Caco-2 (cell line): ENCODE data around the gene OR56A5. TPM values are rescaled to one million over a fixed set of nuclear protein-coding genes. Genes with fewer than 3 reads are reported as not detected.

Source experiments
- BruUV-seq: library from RNA; stranded (reverse); fragments of 400-500 nt; replicated peaks from 2 replicates; lab custom pipeline; 2021; lab: Mats Ljungman, UMichigan
- CTCF ChIA-PET: fragments of 300-600 bp; sonication (Branson Sonifier 250); formaldehyde crosslinking; loops from one replicate; lab custom pipeline; 2022; ENCODE audit warnings: antibody characterized with exemption; lab: Charles Lee
- POLR2A ChIA-PET: fragments of 300-600 bp; sonication (Branson Sonifier 250); formaldehyde crosslinking; loops from one replicate; lab custom pipeline; 2022; ENCODE audit warnings: antibody characterized with exemption; lab: Charles Lee
- DNase-seq, 2 experiments: peaks; one replicate each; pipeline versions ENCODE4 v3.0.0 to v3.0.0-alpha.2; 2020 to 2022
- H3K27me3 ChIP-seq: replicated peaks from 2 replicates; pipeline ENCODE4 v1.6.0; 2011; ENCODE audit warnings: low read length; ENCODE audit not compliant: control insufficient read depth, insufficient read depth
- H3K36me3 ChIP-seq: 2 replicates; pipeline ENCODE4 v1.5.1; 2011; ENCODE audit warnings: low read length; ENCODE audit not compliant: control insufficient read depth, insufficient read depth
- H3K4me1 ChIP-seq: fragments of 250-450 bp; sonication (Bioruptor Pico); 2 replicates; pipeline ENCODE4 v1.5.1; 2020; ENCODE audit warnings: mild to moderate bottlenecking
- H3K4me3 ChIP-seq: 2 replicates; pipeline ENCODE4 v1.5.1; 2011; ENCODE audit warnings: low read depth, mild to moderate bottlenecking, control low read depth, low read length
- H3K9me3 ChIP-seq: fragments of 250-450 bp; sonication (Bioruptor Pico); 2 replicates; pipeline ENCODE4 v1.5.1; 2020; ENCODE audit warnings: mild to moderate bottlenecking, moderate library complexity
- H3K27ac Mint-ChIP-seq: one replicate; pipeline ENCODE4 v1.8.0; 2022; ENCODE audit warnings: mixed read lengths; ENCODE audit not compliant: unreplicated experiment
- H3K27me3 Mint-ChIP-seq: one replicate; pipeline ENCODE4 v1.8.0; 2022; ENCODE audit warnings: mixed read lengths; ENCODE audit not compliant: insufficient read depth, unreplicated experiment
- H3K36me3 Mint-ChIP-seq: one replicate; pipeline ENCODE4 v1.8.0; 2022; ENCODE audit warnings: mild to moderate bottlenecking, mixed read lengths; ENCODE audit not compliant: insufficient read depth, unreplicated experiment
- H3K4me1 Mint-ChIP-seq: one replicate; pipeline ENCODE4 v1.8.0; 2022; ENCODE audit warnings: low read depth, mixed read lengths; ENCODE audit not compliant: unreplicated experiment
- H3K4me3 Mint-ChIP-seq: one replicate; pipeline ENCODE4 v1.8.0; 2022; ENCODE audit warnings: mild to moderate bottlenecking, moderate library complexity, mixed read lengths; ENCODE audit not compliant: unreplicated experiment
- H3K9me3 Mint-ChIP-seq: one replicate; pipeline ENCODE4 v1.8.0; 2022; ENCODE audit warnings: mixed read lengths; ENCODE audit not compliant: unreplicated experiment
- intact Hi-C: fragments of 100-400 bp; cut with micrococcal nuclease; formaldehyde crosslinking; loops from one replicate; pipeline ENCODE4 v1.10.0; 2022; ENCODE audit not compliant: unreplicated experiment
- total RNA-seq: library from RNA; stranded (reverse); gene quantifications from 2 replicates; pipeline ENCODE4 v1.2.3, GENCODE V29; 2022
- TF ChIP-seq, protein P1 (sequence below), 2 experiments: fragments of 200-600 bp in 1 of 2; IDR thresholded peaks; 1 replicate in 1 of 2; 2 replicates in 1 of 2; pipeline versions ENCODE4 v1.5.1 to v1.8.0; 2011 to 2022; ENCODE audit warnings: antibody characterized with exemption in 1 of 2, control low read depth in 1 of 2, inconsistent platforms in 1 of 2, low read depth in 1 of 2, low read length in 1 of 2, mild to moderate bottlenecking in 1 of 2, moderate library complexity in 1 of 2; ENCODE audit not compliant: insufficient read depth in 1 of 2, severe bottlenecking in 1 of 2, unreplicated experiment in 1 of 2

OR56A5 gene
- total RNA-seq, 1 experiment from 2014 or later = not detected

DNA sequence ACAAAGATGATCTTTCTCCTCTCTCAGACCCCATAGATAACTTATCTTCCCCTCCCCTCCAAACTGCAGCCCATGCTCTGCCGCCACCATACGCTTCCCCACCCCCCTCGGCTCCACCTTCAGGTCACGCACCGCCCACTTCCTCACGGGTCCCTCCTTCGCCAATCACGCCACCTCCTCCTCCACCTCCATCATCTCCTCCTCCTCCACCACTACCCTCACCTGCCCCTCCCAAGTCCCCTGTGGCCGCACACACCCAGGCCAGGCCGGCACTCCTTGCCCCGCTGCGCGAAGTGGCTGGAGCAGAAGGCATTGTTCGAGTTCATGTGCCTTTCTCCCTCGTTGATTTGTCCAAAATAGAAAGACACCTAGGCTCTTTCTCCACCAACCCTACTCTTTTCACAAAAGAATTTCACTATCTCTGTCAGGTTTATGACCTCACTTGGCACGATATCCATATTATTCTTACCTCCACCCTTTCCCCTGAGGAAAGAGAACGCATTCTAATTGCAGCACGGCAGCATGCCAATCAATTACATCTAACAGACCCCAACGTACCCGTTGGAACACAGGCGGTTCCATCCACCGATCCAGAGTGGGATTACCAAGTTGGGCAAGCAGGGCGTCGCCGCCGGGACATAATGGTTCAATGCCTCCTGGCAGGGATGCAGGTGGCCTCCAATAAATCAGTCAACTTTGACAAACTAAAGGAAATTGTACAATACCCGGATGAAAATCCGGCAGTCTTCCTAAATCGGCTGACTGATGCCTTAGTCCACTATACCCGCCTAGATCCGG is 38.5 kb downstream of the OR56A5 start:
- intact Hi-C loops = no loop called here
- Mint-ChIP-seq H3K4me3 (no peak overlapping the region), H3K4me1 (no peaks in the 10 kb centered on the region), H3K27ac (no peak overlapping the region), H3K36me3 (no peaks in the 10 kb centered on the region), H3K27me3 (peaks cover 5% of the 10 kb centered on the region), H3K9me3 (peaks cover 45% of the 10 kb centered on the region)
- POLR2A ChIA-PET = no interaction called here
- Histone ChIP-seq H3K9me3 (no peaks in the 10 kb centered on the region), H3K36me3 (no peaks in the 10 kb centered on the region), H3K4me3 (no peak overlapping the region), H3K4me1 (no peaks in the 10 kb centered on the region), H3K27me3 (no peaks in the 10 kb centered on the region)
- CTCF ChIA-PET = interaction anchor here (0.6 kb wide), 1 partner anchor 1093 kb away, joined by 7 read pairs; no protein-coding TSS in a partner anchor
- no peak for DNase-seq
- no TSS peak for BruUV-seq
- TF ChIP-seq, protein P1, sequence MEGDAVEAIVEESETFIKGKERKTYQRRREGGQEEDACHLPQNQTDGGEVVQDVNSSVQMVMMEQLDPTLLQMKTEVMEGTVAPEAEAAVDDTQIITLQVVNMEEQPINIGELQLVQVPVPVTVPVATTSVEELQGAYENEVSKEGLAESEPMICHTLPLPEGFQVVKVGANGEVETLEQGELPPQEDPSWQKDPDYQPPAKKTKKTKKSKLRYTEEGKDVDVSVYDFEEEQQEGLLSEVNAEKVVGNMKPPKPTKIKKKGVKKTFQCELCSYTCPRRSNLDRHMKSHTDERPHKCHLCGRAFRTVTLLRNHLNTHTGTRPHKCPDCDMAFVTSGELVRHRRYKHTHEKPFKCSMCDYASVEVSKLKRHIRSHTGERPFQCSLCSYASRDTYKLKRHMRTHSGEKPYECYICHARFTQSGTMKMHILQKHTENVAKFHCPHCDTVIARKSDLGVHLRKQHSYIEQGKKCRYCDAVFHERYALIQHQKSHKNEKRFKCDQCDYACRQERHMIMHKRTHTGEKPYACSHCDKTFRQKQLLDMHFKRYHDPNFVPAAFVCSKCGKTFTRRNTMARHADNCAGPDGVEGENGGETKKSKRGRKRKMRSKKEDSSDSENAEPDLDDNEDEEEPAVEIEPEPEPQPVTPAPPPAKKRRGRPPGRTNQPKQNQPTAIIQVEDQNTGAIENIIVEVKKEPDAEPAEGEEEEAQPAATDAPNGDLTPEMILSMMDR (IDR thresholded peaks at IDR 0.05; ENCODE audit: insufficient read depth in 1 of 2, low read depth in 1 of 2, low read length in 1 of 2, severe bottlenecking in 1 of 2, unreplicated experiment in 1 of 2) = no peak

- H3K27me3 Mint-ChIP-seq = peaks cover 5% of the 10 kb centered on the region
- no TSS peak for BruUV-seq
- no peaks in the 10 kb centered on the region for H3K4me1 Mint-ChIP-seq
- no peak for DNase-seq
- no peaks in the 10 kb centered on the region for H3K36me3 Mint-ChIP-seq
- CTCF ChIA-PET = no interaction called here
- no peak overlapping the region for H3K27ac Mint-ChIP-seq
- Histone ChIP-seq H3K4me3 (no peak overlapping the region), H3K36me3 (no peaks in the 10 kb centered on the region), H3K4me1 (no peaks in the 10 kb centered on the region), H3K9me3 (no peaks in the 10 kb centered on the region), H3K27me3 (no peaks in the 10 kb centered on the region)
- intact Hi-C loops = no loop called here
- no peak overlapping the region for H3K4me3 Mint-ChIP-seq
- POLR2A ChIA-PET = no interaction called here
- H3K9me3 Mint-ChIP-seq = peaks cover 45% of the 10 kb centered on the region
- TF ChIP-seq, protein P1 (IDR thresholded peaks at IDR 0.05; ENCODE audit: insufficient read depth in 1 of 2, low read depth in 1 of 2, low read length in 1 of 2, severe bottlenecking in 1 of 2, unreplicated experiment in 1 of 2) = no peak
These were observed 39.5 kb downstream of the OR56A5 start for GRCh38 chr11:5928811-5929210.

- H3K27ac Mint-ChIP-seq = no peak overlapping the region
- intact Hi-C loops = no loop called here
These were observed 40.0 kb downstream of the OR56A5 start for GRCh38 chr11:5928271-5928670.

More at GRCh38 chr11:5928271-5928670, 40.0 kb downstream of the OR56A5 start:
- Mint-ChIP-seq H3K36me3 (no peaks in the 10 kb centered on the region), H3K4me3 (no peak overlapping the region), H3K9me3 (peaks cover 44% of the 10 kb centered on the region), H3K27me3 (peaks cover 5% of the 10 kb centered on the region), H3K4me1 (no peaks in the 10 kb centered on the region)
- Histone ChIP-seq H3K9me3 (no peaks in the 10 kb centered on the region), H3K4me3 (no peak overlapping the region), H3K4me1 (no peaks in the 10 kb centered on the region), H3K36me3 (no peaks in the 10 kb centered on the region), H3K27me3 (no peaks in the 10 kb centered on the region)
- TF ChIP-seq, protein P1 (IDR thresholded peaks at IDR 0.05; ENCODE audit: insufficient read depth in 1 of 2, low read depth in 1 of 2, low read length in 1 of 2, severe bottlenecking in 1 of 2, unreplicated experiment in 1 of 2) = no peak
- ChIA-PET CTCF (no interaction called here), POLR2A (no interaction called here)
- DNase-seq = no peak
- BruUV-seq = no TSS peak
